ENCODE measurements around the gene RAB30.
A peak's percentile ranks its signal among the peaks of the same experiment; 100 is the strongest.
"Not testable (repeated sequence)": the region's sequence is repeated elsewhere in the genome, so short reads cannot be mapped to it uniquely, and the experiment has no call there.

Gene RAB30

DNA sequence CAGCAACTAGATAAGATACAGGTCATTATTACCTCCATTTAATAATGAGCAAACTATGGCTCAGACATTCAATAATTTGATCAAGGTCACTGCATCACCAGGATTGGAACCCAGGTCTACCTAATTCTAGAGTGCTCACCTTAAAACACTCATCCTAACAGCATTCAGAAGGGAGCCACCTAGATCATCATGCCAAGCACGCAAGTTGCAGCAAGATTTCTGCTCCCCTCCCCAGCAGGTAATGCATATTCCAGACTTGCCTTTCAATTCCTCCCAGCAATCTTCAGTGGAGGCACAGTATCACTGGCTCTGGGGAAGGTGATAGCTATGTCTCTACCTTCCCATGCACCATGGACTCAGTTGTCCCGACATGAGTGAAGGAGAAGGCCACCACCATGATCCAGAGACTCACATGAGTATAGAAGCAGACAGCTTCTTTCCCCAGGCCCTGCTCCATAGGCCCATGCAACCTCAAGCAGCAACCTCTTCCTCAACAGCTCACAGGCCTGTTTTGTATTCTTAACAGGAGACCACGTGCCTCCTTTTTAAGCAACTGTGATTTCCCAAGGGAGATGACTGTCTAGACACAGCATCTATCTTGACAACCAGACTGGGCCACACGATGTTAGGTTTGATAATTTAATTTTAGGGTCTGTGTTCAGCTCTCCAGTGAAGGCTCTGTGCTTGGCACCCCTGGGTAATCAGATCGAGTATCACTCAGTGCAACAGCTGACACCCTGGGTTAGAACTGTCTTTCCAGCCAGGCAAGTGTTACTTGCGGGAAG, 36.4 kb downstream of the RAB30 start:
- no peak for DNase-seq

DNA sequence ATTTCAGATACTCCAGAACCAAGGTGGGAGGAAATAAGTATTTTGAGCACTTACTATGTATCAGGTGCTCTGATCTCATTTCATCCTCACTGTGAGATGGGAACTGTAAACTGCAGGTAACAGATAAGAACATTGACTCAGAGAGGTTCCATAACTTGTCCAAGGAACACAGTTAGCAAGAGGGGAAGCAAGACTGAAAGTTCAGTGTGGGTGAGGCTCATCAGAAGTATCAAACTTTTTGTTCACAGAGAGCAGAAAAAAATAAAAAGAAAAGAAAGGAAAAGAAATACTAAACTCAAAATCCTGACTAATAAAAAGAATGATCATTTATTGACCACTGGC, 37.1 kb downstream of the RAB30 start:
- no peak for DNase-seq

GRCh38 chr11:83033972-83034672, 37.6 kb downstream of the RAB30 start:
- DNase-seq = peak; percentile 57

GRCh38 chr11:83033371-83033770, 38.3 kb downstream of the RAB30 start:
- DNase-seq = no peak

GRCh38 chr11:83031127-83031526, 40.6 kb downstream of the RAB30 start:
- no peak for DNase-seq

DNA sequence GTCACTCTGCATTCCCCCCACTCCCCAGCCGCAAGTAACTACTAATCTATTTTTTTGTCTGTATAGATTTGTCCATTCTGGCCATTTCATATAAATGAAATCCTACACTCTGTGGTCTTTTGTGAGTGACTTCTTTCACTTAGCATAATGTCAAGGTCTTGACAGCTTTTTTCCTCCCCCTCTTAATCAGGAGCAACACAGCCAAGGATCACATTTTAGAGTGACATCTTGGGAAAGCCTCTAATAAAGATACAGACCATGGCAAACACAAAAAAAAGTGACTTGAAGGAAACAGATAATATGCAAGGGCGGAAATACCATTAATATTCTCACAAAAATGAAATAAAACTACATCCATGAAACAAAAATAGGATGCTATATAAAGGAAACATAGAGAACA, 43.9 kb downstream of the RAB30 start:
- DNase-seq = no peak

- no peak for DNase-seq
Measured at GRCh38 chr11:83027289-83027688, 44.4 kb downstream of the RAB30 start.

DNA sequence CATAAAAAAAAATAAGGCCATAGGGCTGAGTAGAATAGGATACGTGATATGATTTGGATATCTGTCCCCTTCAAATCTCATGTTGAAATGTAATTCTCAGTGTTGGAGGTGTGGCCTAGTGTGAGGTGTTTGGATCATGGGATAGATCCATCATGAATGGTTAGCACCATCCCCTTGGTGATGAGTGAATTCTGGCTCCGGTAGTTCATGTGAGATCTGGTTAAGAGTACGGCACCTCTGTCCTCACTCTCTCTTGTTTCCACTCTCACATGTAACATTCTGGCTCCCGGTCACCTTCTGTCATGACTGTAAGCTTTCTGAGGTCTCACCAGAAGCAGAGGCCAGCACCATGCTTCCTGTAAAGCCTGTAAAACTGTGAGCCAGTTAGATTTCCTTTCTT, 45.5 kb downstream of the RAB30 start:
- no peak for DNase-seq

- DNase-seq = no peak
Measured at GRCh38 chr11:83025267-83025704, 46.4 kb downstream of the RAB30 start.

DNA sequence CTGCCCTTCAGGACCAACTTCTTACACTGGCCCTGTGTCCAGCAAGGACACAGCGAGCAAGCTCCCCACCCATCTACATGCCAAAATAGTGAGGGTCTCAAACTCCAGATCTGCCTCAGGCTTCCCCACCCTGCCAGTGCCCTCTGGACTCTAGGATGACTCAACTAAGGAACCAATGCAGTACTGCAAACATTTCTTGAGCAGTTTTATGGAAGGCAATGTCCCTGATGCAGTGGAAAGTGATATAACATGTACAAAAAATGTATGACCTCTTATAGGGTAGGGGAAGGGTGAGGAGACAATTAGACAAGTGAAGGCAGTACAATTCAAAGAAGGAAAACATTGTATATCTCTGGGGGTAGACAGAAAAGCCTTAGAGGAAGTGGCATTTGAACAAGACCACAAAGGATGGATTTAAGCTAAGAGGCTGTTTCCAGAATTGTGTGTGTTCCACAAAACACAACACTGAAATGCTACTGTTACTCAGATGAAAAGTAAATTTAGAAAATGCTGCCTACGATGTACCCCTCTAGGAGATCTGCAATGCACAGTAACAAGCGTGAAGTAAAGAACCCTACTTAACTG, 47.3 kb downstream of the RAB30 start:
- no peak for DNase-seq

DNA sequence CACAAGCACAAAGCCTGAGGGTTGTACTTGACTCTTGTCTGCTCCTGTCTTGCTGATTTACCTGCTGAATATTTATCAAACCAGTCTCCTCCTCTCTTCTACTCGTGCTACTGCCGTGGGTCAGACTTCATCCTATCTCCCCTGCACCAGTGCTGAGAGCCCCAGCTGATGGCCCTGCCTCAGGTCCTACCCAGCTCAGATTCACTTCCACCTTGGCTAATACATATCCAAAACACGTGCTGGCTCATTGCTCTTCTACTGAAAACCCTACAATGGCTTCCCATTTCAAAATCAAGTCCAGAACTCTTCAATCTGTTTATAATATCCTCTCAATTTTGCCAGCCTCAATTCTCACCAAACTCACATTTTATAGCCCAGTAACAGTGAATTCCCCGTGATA, 48.3 kb downstream of the RAB30 start:
- no peak for DNase-seq

- no peak for DNase-seq
Measured at GRCh38 chr11:83021780-83022125, 49.9 kb downstream of the RAB30 start.

- DNase-seq = no peak
Measured at GRCh38 chr11:83020942-83021779, 50.5 kb downstream of the RAB30 start.

DNA sequence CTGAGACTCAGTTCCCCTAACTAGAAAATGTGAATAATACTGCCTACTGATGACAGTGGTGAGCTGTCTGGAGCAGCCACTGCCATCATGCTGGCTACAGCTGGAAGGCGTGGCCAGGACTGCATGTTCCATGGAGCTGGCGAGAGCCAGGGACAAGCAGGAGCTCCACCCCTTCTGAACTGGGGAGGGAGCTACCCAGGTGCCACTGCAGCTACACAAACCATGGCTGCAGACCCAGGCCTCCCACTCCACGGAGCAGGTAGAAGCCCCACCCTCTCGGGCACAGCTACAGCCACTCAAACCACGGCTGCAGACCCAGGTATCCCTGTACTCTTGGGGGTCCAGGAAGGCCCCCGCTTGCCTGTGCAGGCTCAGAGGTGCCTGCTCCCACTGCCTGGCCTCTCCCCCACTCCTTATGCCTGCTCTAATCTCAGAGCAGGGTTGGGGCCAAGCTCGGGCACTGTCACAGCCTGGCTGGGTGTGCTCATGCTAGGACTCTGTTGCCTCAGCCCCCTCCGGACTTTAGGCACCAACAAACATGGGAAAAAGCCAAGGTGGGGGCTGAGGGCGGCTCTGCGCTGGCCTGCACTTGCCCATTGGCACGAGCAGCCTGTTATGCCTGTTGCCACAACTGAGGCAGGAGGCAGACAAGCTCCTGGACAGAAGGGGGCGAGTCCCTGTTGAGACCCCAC, 51.7 kb downstream of the RAB30 start:
- DNase-seq = no peak

DNA sequence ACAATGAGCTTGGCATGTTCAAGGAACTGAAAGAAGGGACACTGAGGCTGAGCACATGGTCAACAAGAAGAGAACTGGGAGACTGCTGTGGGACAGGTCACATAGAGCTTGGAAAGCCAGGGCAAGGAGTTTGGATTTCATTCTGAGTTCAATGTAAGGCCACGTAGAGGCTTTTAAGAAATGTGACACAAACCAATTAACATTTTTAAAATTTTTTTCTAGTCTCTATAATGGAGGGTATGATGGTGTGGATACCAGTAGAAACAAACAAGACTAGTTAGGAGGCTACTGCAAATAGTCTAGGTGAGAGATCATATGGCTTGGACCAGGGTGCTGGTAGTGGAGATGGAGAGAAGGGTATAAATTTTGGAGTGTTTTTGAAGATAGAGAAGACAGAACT, 56.7 kb downstream of the RAB30 start:
- DNase-seq = no peak

DNA sequence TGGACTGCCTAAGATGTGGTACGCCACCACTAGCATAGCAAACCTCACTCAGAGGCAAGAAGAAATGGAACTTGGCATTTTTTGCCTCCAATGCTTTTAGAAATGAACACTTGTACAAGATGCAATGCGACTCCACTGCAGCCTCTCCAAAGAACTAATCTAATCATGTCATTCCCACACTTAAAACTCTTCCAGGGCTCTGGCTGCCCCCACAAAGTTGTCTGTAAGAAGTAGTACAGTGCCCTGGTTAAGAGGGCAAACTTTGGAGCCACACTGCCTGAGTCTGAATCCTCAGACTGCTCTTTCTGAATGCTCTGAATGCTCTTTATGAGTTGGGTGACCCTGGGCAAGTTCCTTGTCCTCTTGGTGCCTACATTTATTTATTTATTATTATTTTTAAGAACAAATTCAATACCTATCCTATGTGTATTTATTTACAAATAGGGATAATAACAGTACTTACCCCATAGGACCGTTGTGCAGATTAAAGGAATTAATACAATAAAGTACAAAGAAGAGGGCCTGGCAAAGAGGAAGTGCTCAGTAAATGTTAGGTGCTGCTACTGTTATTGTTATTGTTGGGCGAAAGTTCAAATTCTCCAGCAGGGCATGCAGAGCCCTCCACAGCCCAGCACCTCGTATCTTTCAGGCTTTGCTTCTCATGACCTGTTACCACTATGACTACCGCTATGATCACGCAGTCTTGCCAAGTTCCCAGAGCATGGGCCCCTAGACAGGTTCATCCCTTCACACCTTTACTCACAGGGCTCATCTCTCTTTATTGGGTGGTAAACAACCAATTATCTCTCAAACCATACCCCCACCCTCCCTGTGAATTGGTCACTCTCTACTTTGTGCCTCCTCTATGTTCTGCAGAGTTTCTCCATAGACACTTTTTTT, 59.3 kb downstream of the RAB30 start:
- no peak for DNase-seq

DNA sequence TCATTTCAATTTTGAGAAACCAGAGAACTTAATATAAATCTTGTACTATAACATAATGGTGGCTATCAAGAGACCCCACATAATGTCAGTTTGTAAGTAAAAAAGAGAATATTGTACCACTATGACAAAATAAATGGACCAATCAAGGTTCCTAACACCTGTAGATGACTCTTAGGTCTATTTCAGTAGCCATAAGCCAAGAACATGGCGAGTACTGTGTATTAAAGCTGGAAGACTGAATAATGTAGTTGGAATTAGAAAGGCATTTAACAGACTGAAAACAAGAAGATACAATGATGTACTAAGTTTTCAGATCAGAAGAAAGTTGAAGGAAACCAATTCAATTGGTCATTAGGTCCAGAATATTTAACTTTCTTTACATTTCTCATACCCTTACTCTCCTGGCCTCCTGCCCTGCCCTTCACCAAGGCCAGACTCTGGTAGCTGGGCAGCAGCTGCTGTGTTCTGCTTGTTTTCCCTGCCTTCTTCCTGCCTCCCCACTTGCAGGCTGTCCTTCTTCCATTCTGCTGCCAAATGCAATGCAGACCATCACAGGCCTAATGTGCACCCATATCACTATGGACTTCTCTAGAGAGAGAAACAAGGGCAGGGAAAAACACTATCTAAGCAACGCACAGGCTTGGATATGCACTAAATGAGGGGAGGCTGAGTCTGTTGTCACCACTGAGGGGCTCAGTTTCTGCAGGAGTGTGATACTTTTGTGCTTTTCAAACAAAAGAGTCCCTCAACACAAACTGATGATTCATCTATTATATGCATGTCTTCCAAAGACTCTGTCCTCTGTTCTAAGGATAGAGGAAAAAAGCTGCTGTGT, 60.1 kb downstream of the RAB30 start:
- no peak for DNase-seq

DNA sequence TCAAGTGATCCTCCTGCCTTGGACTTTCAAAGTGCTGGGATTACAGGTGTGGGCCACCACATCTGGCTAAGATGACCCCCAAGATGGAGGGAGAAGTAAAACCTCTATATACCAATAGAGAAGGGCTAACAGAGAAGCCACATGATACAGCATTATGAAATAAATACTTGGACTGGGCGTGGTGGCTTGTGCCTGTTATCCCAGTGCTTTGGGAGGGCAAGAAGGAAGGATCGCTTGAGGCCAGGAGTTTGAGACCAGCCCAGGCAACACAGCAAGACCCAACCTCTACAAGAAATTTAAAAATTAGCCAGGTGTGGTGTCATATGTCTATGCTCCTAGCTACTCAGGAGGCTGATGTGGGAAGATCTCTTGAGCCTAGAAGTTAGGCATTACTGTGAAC, 61.7 kb downstream of the RAB30 start:
- DNase-seq = no peak

GRCh38 chr11:83009136-83009535, 62.6 kb downstream of the RAB30 start:
- not testable (repeated sequence) for DNase-seq

DNA sequence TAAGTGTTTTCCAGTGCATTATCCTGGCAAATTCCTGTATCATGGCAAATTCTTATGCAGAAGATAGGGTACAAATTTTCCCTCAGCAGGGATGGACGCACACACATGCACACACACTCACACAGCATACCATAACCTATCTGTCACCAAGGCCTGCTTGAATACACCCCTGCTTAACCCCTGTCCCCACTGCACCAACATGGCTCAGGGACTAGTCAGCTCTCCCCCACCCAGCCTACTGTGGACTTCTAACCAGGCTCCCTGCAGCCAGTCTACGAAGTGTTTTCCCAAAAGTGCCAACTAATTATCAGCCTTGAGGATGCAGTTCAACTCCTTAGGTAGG, 63.1 kb downstream of the RAB30 start:
- DNase-seq = no peak

Data from hematopoietic multipotent progenitor cell treated with erythropoietin and hydrocortisone succinate and interleukin-3 and kit ligand, for 4 days (in vitro differentiated cells).